HCT116 (cell line): ENCODE measurements around the gene SHF. TPM values are rescaled to one million over a fixed set of nuclear protein-coding genes. Genes with fewer than 3 reads are reported as not detected.

Source experiments
- ATAC-seq: fragments of 200-7000 bp; cut with Tn5 transposase; 2 replicates; pipeline ENCODE4 v1.9.1; 2020; ENCODE audit warnings: mild to moderate bottlenecking, moderate library complexity
- BruUV-seq: library from RNA; stranded (reverse); fragments of 400-500 nt; replicated peaks from 2 replicates; lab custom pipeline; 2021; lab: Mats Ljungman, UMichigan
- CTCF ChIA-PET: fragments of 300-600 bp; sonication (Branson Sonifier 250); formaldehyde crosslinking; loops from one replicate; lab custom pipeline; 2021; ENCODE audit warnings: antibody characterized with exemption; lab: Charles Lee
- POLR2A ChIA-PET: fragments of 300-600, 350-600 bp; sonication (Branson Sonifier 250); formaldehyde crosslinking; loops from one replicate; lab custom pipeline; 2021; ENCODE audit warnings: antibody characterized with exemption; lab: Charles Lee
- RAD21 ChIA-PET, 2 experiments: fragments of 300-600 bp; sonication (Branson Sonifier 250); formaldehyde crosslinking; loops; one replicate each; lab custom pipeline; 2023; ENCODE audit warnings: low total read pairs in 2 of 2; ENCODE audit not compliant: uncharacterized antibody in 2 of 2, unreplicated experiment in 2 of 2, low non-redundant PET in 1 of 2; lab: Charles Lee
- DNase-seq: peaks from one replicate; pipeline ENCODE4 v3.0.0-alpha.2; 2010; ENCODE audit warnings: low read depth, low spot score
- H2AFZ ChIP-seq: fragments of 200-600 bp; shearing (Covaris generic), sonication (generic); 2 replicates; pipeline ENCODE4 v1.6.1; 2017; ENCODE audit warnings: low read depth, mixed run types, mixed read lengths, antibody characterized with exemption, low read length; ENCODE audit not compliant: poor library complexity, severe bottlenecking
- H3K27ac ChIP-seq: 2 replicates; pipeline ENCODE4 v1.5.1; 2012; ENCODE audit warnings: low read depth, low read length
- H3K27me3 ChIP-seq: fragments of 200-600 bp; sonication (generic); 2 replicates; pipeline ENCODE4 v1.6.1; 2016; ENCODE audit warnings: mixed run types, low read length, mixed read lengths; ENCODE audit not compliant: insufficient read depth
- H3K36me3 ChIP-seq, 2 experiments: fragments of 200-500 bp in 1 of 2; fragments of 200-600 bp in 1 of 2; sonication (Bioruptor generic) in 1 of 2; sonication (generic) in 1 of 2; 2 replicates each; pipeline versions ENCODE4 v1.5.1 to v1.6.1; 2014 to 2016; ENCODE audit warnings: low read length in 2 of 2, inconsistent platforms in 1 of 2, mixed read lengths in 1 of 2, mixed run types in 1 of 2; ENCODE audit not compliant: insufficient read depth in 2 of 2, control insufficient read depth in 1 of 2
- H3K4me1 ChIP-seq, 2 experiments: fragments of 200-600 bp in 1 of 2; sonication (generic) in 1 of 2; 2 replicates each; pipeline versions ENCODE4 v1.5.1 to v1.6.1; 2012 to 2017; ENCODE audit warnings: low read length in 2 of 2, inconsistent platforms in 1 of 2, mild to moderate bottlenecking in 1 of 2, mixed read lengths in 1 of 2, mixed run types in 1 of 2, moderate library complexity in 1 of 2; ENCODE audit not compliant: insufficient read depth in 2 of 2, control insufficient read depth in 1 of 2
- H3K4me2 ChIP-seq: fragments of 200-600 bp; sonication (generic); 2 replicates; pipeline ENCODE4 v1.6.1; 2017; ENCODE audit warnings: mixed run types, low read length, mixed read lengths
- H3K4me3 ChIP-seq, 2 experiments: fragments of 200-600 bp in 1 of 2; sonication (generic) in 1 of 2; replicated peaks in 1 of 2; 2 replicates each; pipeline ENCODE4 v1.5.1; 2011 to 2016; ENCODE audit warnings: low read length in 2 of 2, control low read depth in 1 of 2, low read depth in 1 of 2, mild to moderate bottlenecking in 1 of 2, mixed read lengths in 1 of 2, mixed run types in 1 of 2
- H3K79me2 ChIP-seq: fragments of 200-600 bp; sonication (generic); 2 replicates; pipeline ENCODE4 v1.6.1; 2017; ENCODE audit warnings: mild to moderate bottlenecking, mixed run types, low read length, moderate library complexity, mixed read lengths; ENCODE audit not compliant: insufficient read depth
- H3K9ac ChIP-seq: fragments of 200-600 bp; sonication (generic); 2 replicates; pipeline ENCODE4 v1.6.1; 2016; ENCODE audit warnings: low read length, mixed read lengths
- H3K9me2 ChIP-seq: fragments of 200-600 bp; sonication (generic), shearing (Covaris generic); 2 replicates; pipeline ENCODE4 v1.6.1; 2017; ENCODE audit warnings: mixed run types, mild to moderate bottlenecking, moderate library complexity; ENCODE audit not compliant: insufficient read depth
- H3K9me3 ChIP-seq, 2 experiments: fragments of 200-500 bp in 1 of 2; fragments of 200-600 bp in 1 of 2; sonication (Bioruptor generic) in 1 of 2; sonication (generic) in 1 of 2; 2 replicates each; pipeline ENCODE4 v1.6.1; 2014 to 2017; ENCODE audit warnings: low read length in 2 of 2, mixed read lengths in 2 of 2, inconsistent platforms in 1 of 2, low read depth in 1 of 2, mild to moderate bottlenecking in 1 of 2, mixed run types in 1 of 2, moderate library complexity in 1 of 2; ENCODE audit not compliant: control insufficient read depth in 1 of 2, insufficient read depth in 1 of 2
- H4K20me1 ChIP-seq: fragments of 200-600 bp; sonication (generic), shearing (Covaris generic); 2 replicates; pipeline ENCODE4 v1.6.1; 2017; ENCODE audit warnings: mixed run types, mild to moderate bottlenecking, moderate library complexity; ENCODE audit not compliant: insufficient read depth
- CBX3 ChIP-seq: IDR thresholded peaks from 2 replicates; pipeline ENCODE4 v1.6.1; 2012; ENCODE audit warnings: low read depth
- CEBPB ChIP-seq: IDR thresholded peaks from 2 replicates; pipeline ENCODE4 v1.6.1; 2012; ENCODE audit warnings: low read depth
- ELF1 ChIP-seq: IDR thresholded peaks from 2 replicates; pipeline ENCODE4 v1.6.1; 2012; ENCODE audit warnings: low read depth, borderline replicate concordance
- EZH2 ChIP-seq: fragments of 200-600 bp; sonication (generic); IDR thresholded peaks from 2 replicates; pipeline ENCODE4 v1.6.1; 2017; ENCODE audit warnings: antibody characterized with exemption, mixed run types
- EZH2phosphoT487 ChIP-seq: fragments of 200-600 bp; IDR thresholded peaks from 2 replicates; pipeline ENCODE4 v1.6.1; 2018; ENCODE audit warnings: antibody characterized with exemption, borderline replicate concordance
- FOSL1 ChIP-seq: IDR thresholded peaks from 2 replicates; pipeline ENCODE4 v1.6.1; 2012; ENCODE audit warnings: low read depth
- JUND ChIP-seq: IDR thresholded peaks from 2 replicates; pipeline ENCODE4 v1.6.1; 2012
- POLR2A ChIP-seq: IDR thresholded peaks from 2 replicates; pipeline ENCODE4 v1.7.0; 2011; ENCODE audit warnings: borderline replicate concordance; ENCODE audit not compliant: insufficient read depth, insufficient read length; ENCODE audit errors: extremely low read depth
- POLR2AphosphoS5 ChIP-seq: IDR thresholded peaks from 2 replicates; pipeline ENCODE4 v1.6.1; 2011; ENCODE audit warnings: mild to moderate bottlenecking, low read depth, low read length, moderate library complexity
- RAD21 ChIP-seq: IDR thresholded peaks from 2 replicates; pipeline ENCODE4 v1.6.1; 2012; ENCODE audit warnings: low read depth, mild to moderate bottlenecking
- SIN3A ChIP-seq: IDR thresholded peaks from 2 replicates; pipeline ENCODE4 v1.6.1; 2012; ENCODE audit warnings: low read depth
- SP1 ChIP-seq: IDR thresholded peaks from 2 replicates; pipeline ENCODE4 v1.6.1; 2012; ENCODE audit warnings: low read depth
- SRF ChIP-seq: IDR thresholded peaks from 2 replicates; pipeline ENCODE4 v1.6.1; 2012; ENCODE audit warnings: low read depth
- TCF7L2 ChIP-seq: IDR thresholded peaks from 2 replicates; pipeline ENCODE4 v1.7.0; 2011; ENCODE audit warnings: borderline replicate concordance, inconsistent platforms; ENCODE audit not compliant: insufficient read depth, insufficient read length; ENCODE audit errors: extremely low read depth
- ZBTB33 ChIP-seq: IDR thresholded peaks from 2 replicates; pipeline ENCODE4 v1.6.1; 2011; ENCODE audit warnings: mild to moderate bottlenecking, low read length, moderate library complexity; ENCODE audit not compliant: insufficient replicate concordance; ENCODE audit errors: extremely low read depth
- ZFX ChIP-seq: fragments of 450-650 bp; IDR thresholded peaks from 2 replicates; pipeline ENCODE4 v1.6.1; 2017
- ZNF274 ChIP-seq: fragments of 200-500 bp; sonication (Bioruptor generic); IDR thresholded peaks from 2 replicates; pipeline ENCODE4 v1.6.1; 2014; ENCODE audit warnings: mild to moderate bottlenecking, low read depth, low read length, inconsistent platforms
- intact Hi-C: fragments of 100-400 bp; cut with micrococcal nuclease; formaldehyde crosslinking; loops from 2 replicates; pipeline ENCODE4 v1.10.0; 2022
- total RNA-seq: library from RNA; stranded (reverse); gene quantifications from one replicate; pipeline ENCODE4 v1.2.1, GENCODE V29; 2021; ENCODE audit not compliant: unreplicated experiment
- TF ChIP-seq, protein P1 (sequence below): IDR thresholded peaks from 2 replicates; pipeline ENCODE4 v1.6.1; 2012; ENCODE audit warnings: low read depth

SHF gene
- total RNA-seq, 1 experiment from 2014 or later = 2.6 TPM

DNA sequence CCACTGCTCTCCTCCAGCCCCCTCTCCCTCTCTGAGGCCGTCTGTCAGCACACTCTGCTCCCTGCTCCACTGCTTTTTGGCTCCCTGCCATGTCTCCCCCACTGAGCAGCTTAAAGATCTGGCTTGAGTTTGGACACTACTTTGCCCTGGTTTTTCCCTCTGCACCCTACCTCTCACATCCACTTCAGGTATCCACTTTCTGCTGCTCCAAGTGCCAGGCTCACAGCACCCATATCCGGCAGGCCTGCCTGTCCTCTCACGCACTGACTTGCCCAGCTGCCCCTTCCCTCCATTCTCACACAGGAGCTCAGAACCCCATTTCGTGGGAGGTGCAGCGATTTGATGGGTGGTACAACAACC lies 54.2 kb downstream of the SHF start:
- no peaks in the 10 kb centered on the region for H4K20me1 ChIP-seq
- no peak overlapping the region for H2AFZ ChIP-seq
- H3K4me1 ChIP-seq = peaks cover 7 to 12% of the 10 kb centered on the region in 2 experiments; a peak in 3 of 4 replicates
- ChIA-PET POLR2A (no interaction called here), RAD21 (no interaction called here), CTCF (interaction anchor here (6.0 kb wide), 1 partner anchor 15 kb away, joined by 40 read pairs; no protein-coding TSS in a partner anchor)
- H3K27me3 ChIP-seq = no peaks in the 10 kb centered on the region
- no peaks in the 10 kb centered on the region for H3K36me3 ChIP-seq
- intact Hi-C loops = no loop called here
- DNase-seq (no peak), ATAC-seq (no peak)
- H3K9me2 ChIP-seq = no peaks in the 10 kb centered on the region
- H3K4me3 ChIP-seq = no peak overlapping the region
- BruUV-seq = no TSS peak
- no peak overlapping the region for H3K4me2 ChIP-seq
- no peak overlapping the region for H3K9ac ChIP-seq
- TF ChIP-seq CEBPB (no peak), ELF1 (no peak), SRF (no peak), SP1 (no peak), TCF7L2 (no peak), CBX3 (no peak), EZH2phosphoT487 (no peak), ZBTB33 (no peak), EZH2 (no peak), POLR2A (no peak), JUND (no peak), POLR2AphosphoS5 (no peak), SIN3A (no peak), ZFX (no peak), FOSL1 (no peak), RAD21 (no peak), ZNF274 (no peak)
- TF ChIP-seq, protein P1, sequence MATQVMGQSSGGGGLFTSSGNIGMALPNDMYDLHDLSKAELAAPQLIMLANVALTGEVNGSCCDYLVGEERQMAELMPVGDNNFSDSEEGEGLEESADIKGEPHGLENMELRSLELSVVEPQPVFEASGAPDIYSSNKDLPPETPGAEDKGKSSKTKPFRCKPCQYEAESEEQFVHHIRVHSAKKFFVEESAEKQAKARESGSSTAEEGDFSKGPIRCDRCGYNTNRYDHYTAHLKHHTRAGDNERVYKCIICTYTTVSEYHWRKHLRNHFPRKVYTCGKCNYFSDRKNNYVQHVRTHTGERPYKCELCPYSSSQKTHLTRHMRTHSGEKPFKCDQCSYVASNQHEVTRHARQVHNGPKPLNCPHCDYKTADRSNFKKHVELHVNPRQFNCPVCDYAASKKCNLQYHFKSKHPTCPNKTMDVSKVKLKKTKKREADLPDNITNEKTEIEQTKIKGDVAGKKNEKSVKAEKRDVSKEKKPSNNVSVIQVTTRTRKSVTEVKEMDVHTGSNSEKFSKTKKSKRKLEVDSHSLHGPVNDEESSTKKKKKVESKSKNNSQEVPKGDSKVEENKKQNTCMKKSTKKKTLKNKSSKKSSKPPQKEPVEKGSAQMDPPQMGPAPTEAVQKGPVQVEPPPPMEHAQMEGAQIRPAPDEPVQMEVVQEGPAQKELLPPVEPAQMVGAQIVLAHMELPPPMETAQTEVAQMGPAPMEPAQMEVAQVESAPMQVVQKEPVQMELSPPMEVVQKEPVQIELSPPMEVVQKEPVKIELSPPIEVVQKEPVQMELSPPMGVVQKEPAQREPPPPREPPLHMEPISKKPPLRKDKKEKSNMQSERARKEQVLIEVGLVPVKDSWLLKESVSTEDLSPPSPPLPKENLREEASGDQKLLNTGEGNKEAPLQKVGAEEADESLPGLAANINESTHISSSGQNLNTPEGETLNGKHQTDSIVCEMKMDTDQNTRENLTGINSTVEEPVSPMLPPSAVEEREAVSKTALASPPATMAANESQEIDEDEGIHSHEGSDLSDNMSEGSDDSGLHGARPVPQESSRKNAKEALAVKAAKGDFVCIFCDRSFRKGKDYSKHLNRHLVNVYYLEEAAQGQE = no peak
- no peak overlapping the region for H3K27ac ChIP-seq
- no peaks in the 10 kb centered on the region for H3K9me3 ChIP-seq
- no peaks in the 10 kb centered on the region for H3K79me2 ChIP-seq
